Kidney (tissue), 14 donors: ENCODE measurements around the gene SFI1. TPM values are rescaled to one million over a fixed set of nuclear protein-coding genes. Genes with fewer than 3 reads are reported as not detected.
"Not testable (repeated sequence)": the region's sequence is repeated elsewhere in the genome, so short reads cannot be mapped to it uniquely, and the experiment has no call there.

Source experiments
- DNase-seq, 5 donors: peaks; one replicate each; pipeline ENCODE4 v3.0.0-alpha.2; 2013 to 2020
- FAIRE-seq: peaks from 2 replicates; lab custom pipeline; 2012; peaks lifted over from hg19 to GRCh38; lab: Jason Lieb, UNC
- H3K27ac ChIP-seq, 2 donors: one replicate each; pipeline ENCODE4 v1.7.0; 2013; ENCODE audit warnings: low read depth in 2 of 2, low read length in 2 of 2, inconsistent platforms in 1 of 2
- H3K27me3 ChIP-seq: one replicate; pipeline ENCODE4 v1.7.1; 2013; ENCODE audit warnings: low read length, inconsistent platforms; ENCODE audit not compliant: control insufficient read depth, insufficient read depth
- H3K36me3 ChIP-seq, 3 donors: one replicate each; pipeline versions ENCODE4 v1.7.0 to v1.7.1; 2013; ENCODE audit warnings: low read length in 3 of 3, control low read depth in 1 of 3, inconsistent platforms in 1 of 3; ENCODE audit not compliant: insufficient read depth in 3 of 3, control insufficient read depth in 2 of 3
- H3K4me1 ChIP-seq, 3 donors: one replicate each; pipeline versions ENCODE4 v1.7.0 to v1.7.1; 2013; ENCODE audit warnings: low read length in 3 of 3, inconsistent platforms in 1 of 3, low read depth in 1 of 3; ENCODE audit not compliant: control insufficient read depth in 2 of 3, insufficient read depth in 2 of 3
- H3K4me3 ChIP-seq, 3 donors: one replicate each; pipeline versions ENCODE4 v1.7.0 to v1.8.1; 2013; ENCODE audit warnings: low read length in 3 of 3, control low read depth in 1 of 3, inconsistent platforms in 1 of 3
- H3K9ac ChIP-seq, 3 donors: one replicate each; pipeline versions ENCODE4 v1.7.0 to v1.7.1; 2013; ENCODE audit warnings: low read length in 3 of 3, control low read depth in 1 of 3, inconsistent platforms in 1 of 3
- H3K9me3 ChIP-seq, 3 donors: one replicate each; pipeline versions ENCODE4 v1.7.0 to v1.7.1; 2013; ENCODE audit warnings: low read length in 3 of 3, control low read depth in 1 of 3, inconsistent platforms in 1 of 3; ENCODE audit not compliant: control insufficient read depth in 2 of 3, insufficient read depth in 1 of 3
- CTCF ChIP-seq: IDR thresholded peaks from 3 replicates; pipeline ENCODE4 v1.5.1; 2012; ENCODE audit warnings: mild to moderate bottlenecking, moderate library complexity, borderline replicate concordance; ENCODE audit not compliant: insufficient read depth; ENCODE audit errors: extremely low read depth
- intact Hi-C: fragments of 100-400 bp; cut with DNase I; formaldehyde crosslinking; loops from one replicate; pipeline ENCODE4 v1.11.1; 2022
- polyA plus RNA-seq: library from polyadenylated mRNA; stranded (reverse); fragments of 350-450 nt; fragmentation: Illumina TruSeq; extraction: RNeasy Lipid Tissue Mini Kit (QIAGEN cat#74804); gene quantifications from one replicate; pipeline ENCODE4 v1.2.3, GENCODE V29; 2014; ENCODE audit warnings: low read depth, low replicate concordance; ENCODE audit not compliant: insufficient read depth
- total RNA-seq: library from RNA; stranded (reverse); fragmentation: NEBNext Ultra II Directional; extraction: Animal tissue kit (Norgen Biotek cat#: 25700); gene quantifications from one replicate; pipeline ENCODE4 v1.2.1, GENCODE V29; 2021
- donor health status: control.
- donor health status: control.
- donor health status: control.
- donor health status: control.
- donor health status: control.
- donor health status: DM: yes; HTN: yes; CAD: no.
- donor health status: Normal renal cell carcinoma (clear cell type).

Gene SFI1
- total and polyA plus RNA-seq, 2 donors from 2014 or later = 11.4 to 48.2 TPM

GRCh38 chr22:31492151-31492550 lies 4.2 kb upstream of the SFI1 start:
- Histone ChIP-seq H3K36me3 (peaks cover 0 to 2% (median 0%) of the 10 kb centered on the region in 3 donors), H3K27ac (no peak overlapping the region), H3K4me1 (peaks cover 0 to 13% (median 6%) of the 10 kb centered on the region in 3 donors), H3K9ac (no peak overlapping the region), H3K27me3 (no peaks in the 10 kb centered on the region), H3K4me3 (no peak overlapping the region), H3K9me3 (no peaks in the 10 kb centered on the region)
- FAIRE-seq (no peak), DNase-seq (no peak)
- intact Hi-C loops = no loop called here
- no peak for TF ChIP-seq CTCF

GRCh38 chr22:31493355-31493754 lies 3.0 kb upstream of the SFI1 start:
- Histone ChIP-seq H3K27ac (peak overlapping the region in 1 of 2 donors; percentile 28), H3K4me1 (peaks cover 0 to 13% (median 3%) of the 10 kb centered on the region in 3 donors)
- intact Hi-C loops, DNase-seq, H3K9ac ChIP-seq, FAIRE-seq, H3K4me3 ChIP-seq, H3K9me3 ChIP-seq, H3K27me3 ChIP-seq, H3K36me3 ChIP-seq: not testable (repeated sequence)

GRCh38 chr22:31495343-31495742 lies 993 bp upstream of the SFI1 start:
- intact Hi-C loops = no loop called here
- Histone ChIP-seq H3K4me3 (peak overlapping the region in 2 of 3 donors; percentile 84 to 95), H3K9me3 (no peaks in the 10 kb centered on the region), H3K9ac (peak overlapping the region in 1 of 3 donors; percentile 82), H3K27me3 (no peaks in the 10 kb centered on the region), H3K36me3 (peaks cover 0 to 2% (median 0%) of the 10 kb centered on the region in 3 donors), H3K4me1 (peaks cover 0 to 11% (median 0%) of the 10 kb centered on the region in 3 donors), H3K27ac (peak overlapping the region; percentile 82 to 85)
- TF ChIP-seq CTCF = no peak
- FAIRE-seq = no peak
- peak in 1 of 5 donors; percentile 50 for DNase-seq

GRCh38 chr22:31496735-31497146 lies 405 bp downstream of the SFI1 start:
- H3K4me1 ChIP-seq = no peaks in the 10 kb centered on the region
- peak overlapping the region; percentile 82 to 85 for H3K27ac ChIP-seq
- DNase-seq (peak; percentile 21 to 82 (median 46)), FAIRE-seq (no peak)
- no peaks in the 10 kb centered on the region for H3K27me3 ChIP-seq
- peak overlapping the region; percentile 57 to 82 (median 64) for H3K9ac ChIP-seq
- TF ChIP-seq CTCF = no peak
- intact Hi-C loops = no loop called here
- peak overlapping the region; percentile 84 to 95 (median 85) for H3K4me3 ChIP-seq
- peaks cover 0 to 2% (median 0%) of the 10 kb centered on the region in 3 donors for H3K36me3 ChIP-seq
- H3K9me3 ChIP-seq = no peaks in the 10 kb centered on the region
